Upper lobe of right lung (tissue), 1 donor: ENCODE results near the gene MCC. TPM values are rescaled to one million over a fixed set of nuclear protein-coding genes. Genes with fewer than 3 reads are reported as not detected.

ENCODE experiments used
- ATAC-seq: fragments of 200-7000 bp; cut with Tn5 transposase; one replicate; pipeline ENCODE4 v1.9.1; 2020; ENCODE audit warnings: mild to moderate bottlenecking, moderate library complexity
- DNase-seq: peaks from one replicate; pipeline ENCODE4 v3.0.0-alpha.2; 2020
- H3K27ac ChIP-seq: fragments of 200-600 bp; one replicate; pipeline ENCODE4 v1.8.0; 2022
- H3K27me3 ChIP-seq: fragments of 200-600 bp; one replicate; pipeline ENCODE4 v1.8.0; 2022; ENCODE audit warnings: mild to moderate bottlenecking
- H3K36me3 ChIP-seq: fragments of 200-600 bp; one replicate; pipeline ENCODE4 v1.8.0; 2022
- H3K4me1 ChIP-seq: fragments of 200-600 bp; one replicate; pipeline ENCODE4 v1.8.0; 2022
- H3K4me3 ChIP-seq: fragments of 200-600 bp; one replicate; pipeline ENCODE4 v1.8.0; 2022; ENCODE audit warnings: mild to moderate bottlenecking
- H3K9me3 ChIP-seq: fragments of 200-600 bp; one replicate; pipeline ENCODE4 v1.8.0; 2022
- intact Hi-C: fragments of 100-400 bp; cut with DNase I; formaldehyde crosslinking; loops from one replicate; pipeline ENCODE4 v1.11.0; 2022
- total RNA-seq: library from RNA; stranded (reverse); fragmentation: NEBNext Ultra II Directional; extraction: Animal tissue kit (Norgen Biotek cat#: 25700); gene quantifications from one replicate; pipeline ENCODE4 v1.2.1, GENCODE V29; 2021
- TF ChIP-seq, protein P1 (sequence below): fragments of 200-600 bp; IDR thresholded peaks from one replicate; pipeline ENCODE4 v1.8.0; 2022; ENCODE audit warnings: antibody characterized with exemption
- donor health status: DM: no; HTN: yes; CAD: no; lungs with severe emphysema.

The MCC gene
- total RNA-seq, 1 donor from 2014 or later: 18.6 TPM

DNA sequence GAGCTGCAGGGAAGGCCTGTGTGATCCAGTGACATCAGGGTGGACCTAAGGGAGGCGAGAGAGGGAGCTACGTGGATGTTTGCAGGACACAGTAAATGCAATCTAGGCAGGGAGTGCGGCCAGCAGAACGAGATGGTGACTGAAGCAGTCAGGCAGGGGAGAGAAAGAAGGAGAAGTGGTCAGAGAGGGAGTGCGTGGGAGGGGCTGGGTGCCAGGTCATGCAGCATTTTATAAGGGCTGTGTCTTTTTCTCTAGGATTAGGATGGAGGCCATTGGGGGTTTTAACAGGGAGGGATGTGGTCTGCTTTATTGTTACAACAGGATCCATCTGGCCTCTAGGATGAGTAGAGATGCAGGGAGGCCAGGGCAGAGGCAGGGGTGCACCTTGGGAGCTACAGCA is 431.3 kb downstream of the MCC start:
- Histone ChIP-seq H3K36me3 (no peaks in the 10 kb centered on the region), H3K27me3 (no peaks in the 10 kb centered on the region), H3K4me3 (no peak overlapping the region), H3K9me3 (no peaks in the 10 kb centered on the region), H3K27ac (no peak overlapping the region), H3K4me1 (no peaks in the 10 kb centered on the region)
- peak; percentile 49 for ATAC-seq
- intact Hi-C loops: no loop called here
- no peak for DNase-seq
- TF ChIP-seq, protein P1, sequence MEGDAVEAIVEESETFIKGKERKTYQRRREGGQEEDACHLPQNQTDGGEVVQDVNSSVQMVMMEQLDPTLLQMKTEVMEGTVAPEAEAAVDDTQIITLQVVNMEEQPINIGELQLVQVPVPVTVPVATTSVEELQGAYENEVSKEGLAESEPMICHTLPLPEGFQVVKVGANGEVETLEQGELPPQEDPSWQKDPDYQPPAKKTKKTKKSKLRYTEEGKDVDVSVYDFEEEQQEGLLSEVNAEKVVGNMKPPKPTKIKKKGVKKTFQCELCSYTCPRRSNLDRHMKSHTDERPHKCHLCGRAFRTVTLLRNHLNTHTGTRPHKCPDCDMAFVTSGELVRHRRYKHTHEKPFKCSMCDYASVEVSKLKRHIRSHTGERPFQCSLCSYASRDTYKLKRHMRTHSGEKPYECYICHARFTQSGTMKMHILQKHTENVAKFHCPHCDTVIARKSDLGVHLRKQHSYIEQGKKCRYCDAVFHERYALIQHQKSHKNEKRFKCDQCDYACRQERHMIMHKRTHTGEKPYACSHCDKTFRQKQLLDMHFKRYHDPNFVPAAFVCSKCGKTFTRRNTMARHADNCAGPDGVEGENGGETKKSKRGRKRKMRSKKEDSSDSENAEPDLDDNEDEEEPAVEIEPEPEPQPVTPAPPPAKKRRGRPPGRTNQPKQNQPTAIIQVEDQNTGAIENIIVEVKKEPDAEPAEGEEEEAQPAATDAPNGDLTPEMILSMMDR: no peak

DNA sequence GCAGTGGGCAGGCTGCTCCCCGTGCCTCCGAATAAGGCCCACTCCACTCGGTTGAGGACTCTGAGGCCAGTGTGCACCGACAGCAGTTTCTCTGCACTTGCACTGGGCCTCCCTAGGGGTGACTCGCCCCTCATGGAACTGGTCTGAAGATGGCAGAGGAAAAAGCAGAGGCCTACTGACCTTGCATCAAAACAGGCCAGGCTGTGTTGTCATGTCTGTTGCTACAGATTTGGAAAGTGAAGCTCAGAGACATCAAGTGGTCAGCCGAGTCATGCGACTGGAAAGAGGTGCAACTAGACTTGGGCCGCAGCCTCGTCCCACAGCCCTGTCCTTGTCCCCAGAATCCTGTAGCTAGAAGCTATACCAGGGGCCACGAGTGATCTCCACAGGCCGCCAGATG is 433.4 kb downstream of the MCC start:
- intact Hi-C loops: no loop called here
- ATAC-seq: no peak
- DNase-seq: no peak
- no peaks in the 10 kb centered on the region for H3K27me3 ChIP-seq
- H3K4me3 ChIP-seq: no peak overlapping the region
- no peaks in the 10 kb centered on the region for H3K36me3 ChIP-seq
- peaks cover 10% of the 10 kb centered on the region for H3K4me1 ChIP-seq
- TF ChIP-seq, protein P1: no peak
- H3K27ac ChIP-seq: no peak overlapping the region
- H3K9me3 ChIP-seq: no peaks in the 10 kb centered on the region

- no peak overlapping the region for H3K27ac ChIP-seq
- H3K4me3 ChIP-seq: no peak overlapping the region
- H3K27me3 ChIP-seq: no peaks in the 10 kb centered on the region
- TF ChIP-seq, protein P1: no peak
- H3K9me3 ChIP-seq: no peaks in the 10 kb centered on the region
- no peak for ATAC-seq
- peaks cover 10% of the 10 kb centered on the region for H3K4me1 ChIP-seq
- H3K36me3 ChIP-seq: peaks cover 3% of the 10 kb centered on the region
- no peak for DNase-seq
- intact Hi-C loops: no loop called here
Measured at GRCh38 chr5:113053511-113053995, 434.7 kb downstream of the MCC start.

DNA sequence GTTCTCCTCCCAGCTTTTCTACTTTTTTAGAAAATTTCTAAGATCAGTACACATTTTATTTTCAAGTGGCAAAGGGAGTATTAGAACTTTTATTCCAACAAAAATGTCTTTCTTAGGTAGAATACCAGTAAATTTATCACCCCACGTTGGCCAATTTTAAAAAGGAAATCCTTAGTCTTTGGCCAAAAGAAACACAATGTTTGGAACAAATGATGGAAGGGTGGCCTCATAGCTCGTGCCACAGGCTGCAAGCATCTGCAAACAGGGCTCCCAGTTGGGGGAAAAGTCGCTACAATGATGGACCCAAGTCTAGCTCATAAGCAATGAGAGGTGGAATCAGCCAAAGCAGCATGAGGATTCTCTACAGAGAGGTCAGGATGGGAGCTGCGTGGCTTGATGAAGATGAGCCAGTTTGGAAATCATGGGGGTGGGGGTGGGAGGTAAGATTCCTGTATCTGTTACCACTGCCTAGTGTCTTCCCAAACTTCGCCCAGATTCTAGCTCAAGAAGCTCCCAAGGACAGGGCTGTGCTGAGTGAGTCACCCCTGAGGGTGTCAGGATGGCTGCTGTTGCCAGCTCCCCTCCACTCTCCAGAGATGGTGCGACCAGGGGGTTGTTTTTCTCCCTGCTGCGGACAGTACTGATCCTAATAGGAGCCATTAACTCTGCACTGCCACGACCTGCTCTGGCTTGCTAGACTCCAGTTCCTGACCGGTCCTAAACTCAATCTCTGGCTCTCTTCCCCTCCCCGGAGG is 436.0 kb downstream of the MCC start:
- no peaks in the 10 kb centered on the region for H3K9me3 ChIP-seq
- ATAC-seq (no peak), DNase-seq (no peak)
- intact Hi-C loops: no loop called here
- TF ChIP-seq, protein P1: no peak
- no peaks in the 10 kb centered on the region for H3K27me3 ChIP-seq
- no peak overlapping the region for H3K27ac ChIP-seq
- no peak overlapping the region for H3K4me3 ChIP-seq
- peaks cover 10% of the 10 kb centered on the region for H3K4me1 ChIP-seq
- peaks cover 4% of the 10 kb centered on the region for H3K36me3 ChIP-seq

GRCh38 chr5:113050721-113051382 is 437.4 kb downstream of the MCC start:
- TF ChIP-seq, protein P1: no peak
- no peaks in the 10 kb centered on the region for H3K9me3 ChIP-seq
- H3K4me1 ChIP-seq: peaks cover 10% of the 10 kb centered on the region
- no peak for DNase-seq
- no peak overlapping the region for H3K4me3 ChIP-seq
- no peak overlapping the region for H3K27ac ChIP-seq
- ATAC-seq: no peak
- peaks cover 4% of the 10 kb centered on the region for H3K36me3 ChIP-seq
- H3K27me3 ChIP-seq: no peaks in the 10 kb centered on the region
- intact Hi-C loops: no loop called here
